ENCODE results near the gene PRR23E. TPM values are rescaled to one million over a fixed set of nuclear protein-coding genes. Genes with fewer than 3 reads are reported as not detected.

Gene PRR23E
- total and polyA plus RNA-seq, 12 donors: not detected

GRCh38 chr3:127185962-127186674 is 6.8 kb upstream of the PRR23E start:
- WGBS, 4 donors: 75 to 82% (median 78%) methylated on average over 4 of the region's 4 CpGs
- H3K36me3 ChIP-seq (replicated peaks in 1 of 2): no peaks in the 10 kb centered on the region
- no peak for DNase-seq
- H3K27me3 ChIP-seq: no peaks in the 10 kb centered on the region
- no peaks in the 10 kb centered on the region for H3K4me1 ChIP-seq (replicated peaks in 1 of 2)
- H3K27ac ChIP-seq: no peak overlapping the region
- H3K9me3 ChIP-seq (replicated peaks in 1 of 3): no peaks in the 10 kb centered on the region
- no peak overlapping the region for H3K4me3 ChIP-seq
- TF ChIP-seq POLR2A (IDR thresholded peaks at IDR 0.05) (no peak), CTCF (IDR thresholded peaks at IDR 0.05) (no peak)
- intact Hi-C loops (cut with DNase I): no loop called here

- Histone ChIP-seq H3K9me3 (replicated peaks in 1 of 3) (no peaks in the 10 kb centered on the region), H3K4me1 (replicated peaks in 1 of 2) (no peaks in the 10 kb centered on the region), H3K36me3 (replicated peaks in 1 of 2) (no peaks in the 10 kb centered on the region), H3K27me3 (no peaks in the 10 kb centered on the region), H3K4me3 (no peak overlapping the region), H3K27ac (no peak overlapping the region)
- intact Hi-C loops (cut with DNase I): no loop called here
- WGBS, 4 donors: 68 to 86% (median 81%) methylated on average over 1 of the region's 1 CpG
- DNase-seq: no peak
- TF ChIP-seq POLR2A (IDR thresholded peaks at IDR 0.05) (no peak), CTCF (IDR thresholded peaks at IDR 0.05) (no peak)
These were observed 5.6 kb upstream of the PRR23E start for GRCh38 chr3:127187316-127187715.

- no peak overlapping the region for H3K4me3 ChIP-seq
- 76 to 83% (median 80%) methylated on average over 11 of the region's 11 CpGs for WGBS, 4 donors
- H3K9me3 ChIP-seq (replicated peaks in 1 of 3): no peaks in the 10 kb centered on the region
- no peaks in the 10 kb centered on the region for H3K36me3 ChIP-seq (replicated peaks in 1 of 2)
- intact Hi-C loops (cut with DNase I): no loop called here
- no peaks in the 10 kb centered on the region for H3K4me1 ChIP-seq (replicated peaks in 1 of 2)
- peak in 1 of 7 donors; percentile 29 for DNase-seq
- no peak overlapping the region for H3K27ac ChIP-seq
- TF ChIP-seq POLR2A (IDR thresholded peaks at IDR 0.05) (no peak), CTCF (IDR thresholded peaks at IDR 0.05) (no peak)
- no peaks in the 10 kb centered on the region for H3K27me3 ChIP-seq
These were observed 410 bp downstream of the PRR23E start for GRCh38 chr3:127193341-127193740.

- no peak for TF ChIP-seq CTCF (IDR thresholded peaks at IDR 0.05)
- TF ChIP-seq POLR2A (IDR thresholded peaks at IDR 0.05): no peak
- Histone ChIP-seq H3K9me3 (replicated peaks in 1 of 3) (no peaks in the 10 kb centered on the region), H3K4me3 (no peak overlapping the region), H3K27me3 (no peaks in the 10 kb centered on the region), H3K36me3 (replicated peaks in 1 of 2) (no peaks in the 10 kb centered on the region), H3K4me1 (replicated peaks in 1 of 2) (no peaks in the 10 kb centered on the region), H3K27ac (no peak overlapping the region)
- intact Hi-C loops (cut with DNase I): no loop called here
- no peak for DNase-seq
- WGBS, 4 donors: 61 to 69% (median 63%) methylated on average over 3 of the region's 3 CpGs
These were observed 844 bp downstream of the PRR23E start for GRCh38 chr3:127193775-127194174.
